ENCODE data around the gene MEP1A.

Gene MEP1A

DNA sequence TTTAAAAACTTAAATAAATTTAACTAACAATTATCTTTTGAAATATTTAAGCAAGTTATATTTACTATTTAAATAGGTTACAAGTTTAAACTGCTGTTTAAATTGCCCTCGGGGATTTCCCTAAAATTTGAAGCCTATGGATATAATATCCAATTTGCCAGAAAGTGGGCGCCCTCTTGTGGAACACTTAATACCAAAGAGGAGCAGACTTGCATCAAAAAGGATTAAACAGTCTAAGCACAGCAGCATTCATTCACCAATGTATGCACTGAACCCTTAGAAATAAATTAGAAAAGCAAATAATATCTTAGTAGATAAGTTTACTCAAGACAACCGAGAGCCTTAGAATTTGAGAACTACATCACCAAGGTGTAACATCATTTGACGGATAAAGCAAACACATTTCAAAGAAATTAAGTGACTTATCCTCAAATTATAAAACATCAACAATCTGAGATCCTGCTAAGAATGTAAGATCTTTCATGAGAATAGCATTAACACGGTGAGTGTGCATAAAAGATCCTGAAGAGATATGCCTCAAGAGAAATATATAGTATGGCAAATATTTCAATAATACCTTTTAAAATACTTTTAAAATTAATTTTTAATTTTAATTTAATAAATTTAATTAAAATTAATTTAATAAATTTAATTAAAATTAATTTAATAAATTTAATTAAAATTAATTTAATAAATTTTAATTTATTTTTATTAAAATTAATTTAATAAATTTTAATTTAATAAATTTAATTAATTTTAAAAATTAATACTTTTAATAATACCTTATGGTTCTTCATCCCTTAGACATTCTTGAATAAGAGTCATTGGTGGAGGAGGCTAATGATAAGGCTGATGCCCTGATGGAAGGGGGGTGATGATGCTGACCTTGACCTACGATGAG is 11.5 kb upstream of the MEP1A start:
- TF ChIP-seq, protein P1, sequence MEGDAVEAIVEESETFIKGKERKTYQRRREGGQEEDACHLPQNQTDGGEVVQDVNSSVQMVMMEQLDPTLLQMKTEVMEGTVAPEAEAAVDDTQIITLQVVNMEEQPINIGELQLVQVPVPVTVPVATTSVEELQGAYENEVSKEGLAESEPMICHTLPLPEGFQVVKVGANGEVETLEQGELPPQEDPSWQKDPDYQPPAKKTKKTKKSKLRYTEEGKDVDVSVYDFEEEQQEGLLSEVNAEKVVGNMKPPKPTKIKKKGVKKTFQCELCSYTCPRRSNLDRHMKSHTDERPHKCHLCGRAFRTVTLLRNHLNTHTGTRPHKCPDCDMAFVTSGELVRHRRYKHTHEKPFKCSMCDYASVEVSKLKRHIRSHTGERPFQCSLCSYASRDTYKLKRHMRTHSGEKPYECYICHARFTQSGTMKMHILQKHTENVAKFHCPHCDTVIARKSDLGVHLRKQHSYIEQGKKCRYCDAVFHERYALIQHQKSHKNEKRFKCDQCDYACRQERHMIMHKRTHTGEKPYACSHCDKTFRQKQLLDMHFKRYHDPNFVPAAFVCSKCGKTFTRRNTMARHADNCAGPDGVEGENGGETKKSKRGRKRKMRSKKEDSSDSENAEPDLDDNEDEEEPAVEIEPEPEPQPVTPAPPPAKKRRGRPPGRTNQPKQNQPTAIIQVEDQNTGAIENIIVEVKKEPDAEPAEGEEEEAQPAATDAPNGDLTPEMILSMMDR (IDR thresholded peaks at IDR 0.05; ENCODE audit: low read depth, low read length), result no peak
- no peak overlapping the region for H3K4me3 ChIP-seq (ENCODE audit: low read depth, low read length)

DNA sequence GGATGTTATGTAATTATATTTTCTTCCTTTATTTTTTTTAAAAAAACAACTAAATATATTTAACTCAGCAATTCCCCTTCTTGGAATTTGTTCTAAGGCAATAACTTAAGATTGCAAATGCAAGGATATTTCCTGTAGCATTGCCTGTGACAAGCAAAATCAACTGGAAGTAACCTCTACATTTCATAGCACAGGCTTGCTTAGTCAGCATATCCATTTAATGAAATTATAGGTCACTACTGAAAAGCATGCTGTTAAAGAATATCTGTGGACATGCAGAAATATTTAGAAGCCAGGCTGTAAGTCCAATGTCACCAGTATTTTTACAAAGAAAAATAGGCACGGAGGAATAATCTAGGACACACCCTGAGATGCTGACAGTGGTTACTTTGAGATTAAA is 8.7 kb upstream of the MEP1A start:
- H3K4me3 ChIP-seq (ENCODE audit: low read depth, low read length), result no peak overlapping the region
- TF ChIP-seq, protein P1 (IDR thresholded peaks at IDR 0.05; ENCODE audit: low read depth, low read length), result no peak

DNA sequence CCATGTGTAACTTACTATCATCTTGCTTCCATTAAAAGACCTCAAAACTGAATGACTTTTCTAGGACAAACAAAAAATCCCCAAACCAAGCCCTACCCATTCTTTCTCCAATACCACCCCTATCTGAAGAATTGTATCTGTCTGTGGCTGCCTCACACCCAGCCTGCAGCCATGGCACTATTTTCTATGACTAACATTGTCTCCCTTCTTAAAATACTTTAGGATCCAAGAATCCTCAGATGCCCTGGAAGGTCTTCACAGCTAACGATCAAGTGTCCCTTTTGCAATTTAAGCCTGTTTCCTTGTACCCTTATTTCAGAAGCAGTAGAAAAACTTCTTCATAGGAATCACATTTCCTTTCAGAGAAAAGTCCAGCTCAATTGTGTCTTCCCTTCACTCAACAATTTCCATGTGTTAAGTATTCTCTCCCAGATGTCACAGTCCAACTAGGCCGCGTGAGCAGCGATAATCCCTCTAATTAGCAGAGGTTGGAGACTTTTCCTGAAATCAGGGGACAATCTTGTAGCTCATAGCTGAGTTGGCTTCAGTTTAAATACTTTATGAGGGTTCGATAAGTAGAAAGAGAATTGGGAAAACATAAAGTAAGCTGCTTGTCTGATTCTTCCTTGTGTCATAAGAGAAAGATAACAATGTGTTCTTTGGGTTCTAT is 5.2 kb upstream of the MEP1A start:
- no peak overlapping the region for H3K4me3 ChIP-seq (ENCODE audit: low read depth, low read length)
- TF ChIP-seq, protein P1 (IDR thresholded peaks at IDR 0.05; ENCODE audit: low read depth, low read length), result no peak

DNA sequence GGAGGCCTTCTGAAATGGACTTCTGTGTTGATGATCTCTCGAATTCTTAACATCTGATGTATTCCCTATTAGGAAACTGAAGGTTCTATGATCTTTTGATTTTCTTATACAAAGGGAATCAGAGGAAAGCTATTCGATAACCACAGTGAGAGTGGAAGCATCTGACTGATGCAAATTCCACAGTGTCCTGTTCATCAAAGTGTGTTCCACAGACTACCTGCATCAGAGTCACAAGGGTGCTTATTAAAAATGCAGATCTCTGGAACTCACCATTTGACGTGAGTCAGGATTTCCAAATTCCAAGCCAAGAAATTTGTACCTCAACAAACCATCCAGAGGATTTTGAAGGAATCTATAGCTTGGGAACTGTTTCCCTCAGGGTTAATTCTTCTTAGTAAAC is 4.4 kb upstream of the MEP1A start:
- H3K4me3 ChIP-seq (ENCODE audit: low read depth, low read length), result no peak overlapping the region
- TF ChIP-seq, protein P1 (IDR thresholded peaks at IDR 0.05; ENCODE audit: low read depth, low read length), result no peak

DNA sequence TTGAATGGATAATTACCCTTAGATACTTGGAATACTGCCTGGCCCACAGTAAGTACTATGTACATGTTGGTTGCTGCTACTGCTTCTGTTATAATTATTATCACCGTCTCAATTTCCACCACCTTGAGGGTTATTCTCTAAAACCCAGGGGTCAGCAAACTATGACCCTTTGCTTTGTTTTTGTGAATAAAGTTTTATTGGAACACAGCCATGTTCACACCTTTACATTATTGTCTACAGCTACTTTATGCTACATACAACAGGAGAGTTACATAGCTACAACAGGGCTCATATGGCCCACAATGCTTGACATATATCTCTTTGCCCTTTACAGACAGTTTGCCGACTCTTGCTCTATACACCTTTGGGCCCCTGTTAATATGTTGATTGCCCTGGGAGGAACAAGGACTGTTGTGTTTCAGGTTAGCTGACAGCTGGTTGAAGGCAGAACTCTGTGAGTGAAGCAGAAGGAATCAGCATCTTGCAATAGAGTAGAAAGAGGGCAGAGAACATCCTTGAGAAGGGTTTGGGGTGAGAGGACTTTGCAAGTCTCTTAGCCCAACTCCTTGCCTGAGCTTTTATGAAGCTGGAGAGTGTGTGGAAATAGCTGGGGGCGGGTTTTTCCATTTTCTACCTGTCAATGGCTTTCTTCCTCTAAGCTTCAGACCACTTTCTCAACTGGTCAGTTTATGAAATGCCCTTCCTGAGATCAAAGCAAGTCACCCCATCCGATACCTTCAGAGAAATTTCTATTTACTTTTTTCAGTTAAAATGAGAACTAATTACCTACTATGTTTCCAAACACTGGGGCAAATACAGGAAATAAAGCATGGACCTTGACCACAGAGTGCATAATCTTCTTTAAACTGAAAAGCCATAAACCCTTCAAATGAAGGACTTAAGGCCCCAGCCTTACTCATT is 3.5 kb upstream of the MEP1A start:
- H3K4me3 ChIP-seq (ENCODE audit: low read depth, low read length), result no peak overlapping the region
- TF ChIP-seq, protein P1 (IDR thresholded peaks at IDR 0.05; ENCODE audit: low read depth, low read length), result no peak

DNA sequence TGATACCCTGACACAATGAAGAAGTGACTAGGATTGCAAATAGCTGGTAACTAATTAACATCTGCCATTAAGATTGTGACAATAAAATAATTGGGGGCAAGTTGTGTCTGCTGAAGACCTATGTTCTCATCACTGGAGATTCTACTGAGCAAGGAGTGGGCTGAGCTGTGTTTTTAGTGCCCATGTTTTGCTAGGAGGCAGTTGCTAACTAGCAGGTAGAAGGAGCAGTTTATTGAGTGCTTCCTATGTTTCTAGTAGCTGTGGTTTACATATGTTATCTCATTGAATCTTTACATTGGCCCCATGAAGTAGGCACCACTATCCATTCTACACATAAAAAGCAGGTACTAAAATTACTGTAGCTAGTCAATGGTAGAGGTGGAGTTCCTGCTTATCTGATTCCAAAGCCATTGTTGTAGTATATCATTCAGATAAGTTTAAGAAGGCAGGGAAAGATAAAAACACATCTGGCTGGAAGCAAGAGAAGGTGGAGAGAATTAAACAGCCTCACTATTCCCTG is 2.8 kb upstream of the MEP1A start:
- no peak overlapping the region for H3K4me3 ChIP-seq (ENCODE audit: low read depth, low read length)
- TF ChIP-seq, protein P1 (IDR thresholded peaks at IDR 0.05; ENCODE audit: low read depth, low read length), result no peak

All from WI38 (cell line).